Fibroblast of the aortic adventitia (primary cell): ENCODE results near the gene FCRL1. TPM values are rescaled to one million over a fixed set of nuclear protein-coding genes. Genes with fewer than 3 reads are reported as not detected.

Experiments
- DNase-seq: peaks from one replicate; pipeline ENCODE4 v3.0.0-alpha.2; 2010; ENCODE audit warnings: low read depth
- H3K4me3 ChIP-seq: 2 replicates; pipeline ENCODE4 v1.5.1; 2011; ENCODE audit warnings: low read depth, mild to moderate bottlenecking, control low read depth, low read length, moderate library complexity
- CTCF ChIP-seq: IDR thresholded peaks from 2 replicates; pipeline ENCODE4 v1.5.1; 2011; ENCODE audit warnings: mild to moderate bottlenecking, low read length, control low read depth, inconsistent platforms; ENCODE audit not compliant: insufficient read depth
- total RNA-seq: library from RNA; depleted of rRNA; stranded (reverse); fragments of >200 nt; gene quantifications from 2 replicates; pipeline ENCODE4 v1.2.3, GENCODE V29; 2012; ENCODE audit warnings: low replicate concordance

Gene FCRL1
- total RNA-seq, 1 donor = not detected

GRCh38 chr1:157803851-157804250 is 16.1 kb downstream of the FCRL1 start:
- TF ChIP-seq CTCF = no peak
- no peak overlapping the region for H3K4me3 ChIP-seq
- no peak for DNase-seq

DNA sequence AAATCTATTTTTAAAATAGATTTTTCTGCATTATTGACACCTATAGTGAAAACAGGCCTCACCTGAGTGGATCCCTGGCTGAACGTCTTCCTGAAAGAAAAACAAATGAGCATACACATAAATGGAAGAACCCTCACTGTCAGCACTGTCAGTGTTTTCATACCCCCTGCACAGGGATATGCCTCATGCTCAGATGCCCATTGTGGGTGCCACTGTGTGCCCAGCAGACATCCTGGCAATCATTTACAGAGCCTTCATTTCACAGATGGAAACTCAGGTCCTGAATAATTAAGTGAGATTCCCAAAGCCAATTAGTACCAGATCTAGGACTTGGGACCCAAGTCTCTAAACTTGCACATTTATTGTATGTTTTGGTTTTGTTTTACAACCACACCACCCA is 19.9 kb downstream of the FCRL1 start:
- H3K4me3 ChIP-seq = no peak overlapping the region
- DNase-seq = no peak
- no peak for TF ChIP-seq CTCF

GRCh38 chr1:157798211-157798610 is 21.7 kb downstream of the FCRL1 start:
- no peak for TF ChIP-seq CTCF
- no peak overlapping the region for H3K4me3 ChIP-seq
- DNase-seq = no peak

GRCh38 chr1:157785248-157785647 is 34.7 kb downstream of the FCRL1 start:
- H3K4me3 ChIP-seq = no peak overlapping the region
- DNase-seq = no peak
- no peak for TF ChIP-seq CTCF

DNA sequence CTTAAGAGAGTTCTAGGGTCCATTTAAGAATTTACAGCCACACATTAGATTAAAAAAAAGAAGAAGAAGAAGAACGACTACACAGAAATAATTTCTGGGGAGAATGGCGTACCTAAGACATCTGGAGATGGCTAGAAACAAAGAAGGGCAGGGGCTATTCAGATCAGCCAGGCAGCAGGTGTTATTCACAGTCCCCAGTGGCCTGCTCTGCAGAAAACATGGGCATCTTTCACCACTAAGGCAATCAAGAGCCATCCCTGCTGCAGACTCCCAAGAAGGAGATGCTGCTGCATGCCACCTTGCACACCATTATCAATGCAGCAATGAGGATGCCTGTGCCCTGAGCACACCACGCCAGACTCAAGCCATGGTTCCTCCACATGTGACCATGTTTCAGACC is 35.1 kb downstream of the FCRL1 start:
- H3K4me3 ChIP-seq = no peak overlapping the region
- TF ChIP-seq CTCF = no peak
- no peak for DNase-seq

- no peak for DNase-seq
- no peak for TF ChIP-seq CTCF
- H3K4me3 ChIP-seq = no peak overlapping the region
These were observed 37.0 kb downstream of the FCRL1 start for GRCh38 chr1:157782931-157783330.

GRCh38 chr1:157781048-157781447 is 38.9 kb downstream of the FCRL1 start:
- H3K4me3 ChIP-seq = no peak overlapping the region
- DNase-seq = no peak
- TF ChIP-seq CTCF = no peak
